HL-60 (cell line): Measurements from ENCODE around the gene PRR14L.

ENCODE experiments used
- CTCF ChIP-seq: IDR thresholded peaks from one replicate; pipeline ENCODE4 v1.5.1; 2011; ENCODE audit warnings: low read length, control low read depth, inconsistent platforms; ENCODE audit not compliant: insufficient read depth
- POLR2AphosphoS5 ChIP-seq: IDR thresholded peaks from 2 replicates; pipeline ENCODE4 v1.6.1; 2012; ENCODE audit warnings: low read depth
- REST ChIP-seq: IDR thresholded peaks from 2 replicates; pipeline ENCODE4 v1.6.1; 2012; ENCODE audit warnings: low read depth; ENCODE audit not compliant: insufficient replicate concordance
- SPI1 ChIP-seq: IDR thresholded peaks from 2 replicates; pipeline ENCODE4 v1.6.1; 2012; ENCODE audit warnings: low read depth, mild to moderate bottlenecking, borderline replicate concordance

GRCh38 chr22:31652088-31652487 lies 97.8 kb downstream of the PRR14L start:
- TF ChIP-seq REST (no peak), CTCF (no peak), POLR2AphosphoS5 (no peak), SPI1 (no peak)
